CD14-positive monocyte (primary cell): ENCODE measurements around the gene ABHD17C. TPM values are rescaled to one million over a fixed set of nuclear protein-coding genes. Genes with fewer than 3 reads are reported as not detected.

Source experiments
- DNase-seq, 3 donors: peaks; one replicate each; pipeline ENCODE4 v3.0.0-alpha.2; 2011 to 2022
- H2AFZ ChIP-seq: 2 replicates; pipeline ENCODE4 v1.6.0; 2012; ENCODE audit warnings: mild to moderate bottlenecking, low read depth, low read length, inconsistent platforms; ENCODE audit not compliant: insufficient read depth, poor library complexity, severe bottlenecking
- H3K27ac ChIP-seq, 2 donors: 1 replicate in 1 of 2; 2 replicates in 1 of 2; pipeline ENCODE4 v1.5.1; 2012 to 2013; ENCODE audit warnings: low read length in 2 of 2, control low read depth in 1 of 2, inconsistent platforms in 1 of 2, low read depth in 1 of 2, mild to moderate bottlenecking in 1 of 2
- H3K27me3 ChIP-seq, 2 donors: one replicate each; pipeline versions ENCODE4 v1.6.0 to v1.6.1; 2011 to 2013; ENCODE audit warnings: low read length in 2 of 2; ENCODE audit not compliant: control insufficient read depth in 2 of 2, insufficient read depth in 2 of 2
- H3K36me3 ChIP-seq, 2 donors: replicated peaks in 1 of 2; 1 replicate in 1 of 2; 2 replicates in 1 of 2; pipeline versions ENCODE4 v1.5.1 to v1.6.1; 2012 to 2013; ENCODE audit warnings: low read length in 2 of 2, control low read depth in 1 of 2, inconsistent platforms in 1 of 2, mild to moderate bottlenecking in 1 of 2; ENCODE audit not compliant: insufficient read depth in 2 of 2, control insufficient read depth in 1 of 2
- H3K4me1 ChIP-seq, 2 donors: 1 replicate in 1 of 2; 2 replicates in 1 of 2; pipeline versions ENCODE4 v1.5.1 to v1.6.1; 2012 to 2013; ENCODE audit warnings: low read length in 2 of 2, control low read depth in 1 of 2, inconsistent platforms in 1 of 2, mild to moderate bottlenecking in 1 of 2, moderate library complexity in 1 of 2; ENCODE audit not compliant: insufficient read depth in 2 of 2, control insufficient read depth in 1 of 2
- H3K4me2 ChIP-seq: replicated peaks from 2 replicates; pipeline ENCODE3; 2012; ENCODE audit warnings: low read length, moderate library complexity, mild to moderate bottlenecking; ENCODE audit not compliant: poor library complexity, severe bottlenecking; ENCODE audit errors: extremely low read depth
- H3K4me3 ChIP-seq, 3 experiments: fragments of 200-600 bp in 1 of 3; sonication (generic) in 1 of 3; replicated peaks in 1 of 3; 1 replicate in 2 of 3; 2 replicates in 1 of 3; pipeline ENCODE4 v1.5.1; 2011 to 2013; ENCODE audit warnings: low read length in 3 of 3, mild to moderate bottlenecking in 3 of 3, control low read depth in 2 of 3, low read depth in 2 of 3, inconsistent platforms in 1 of 3, moderate library complexity in 1 of 3
- H3K79me2 ChIP-seq: 2 replicates; pipeline ENCODE4 v1.6.0; 2012; ENCODE audit warnings: mild to moderate bottlenecking, control low read depth, inconsistent platforms, low read length, moderate library complexity; ENCODE audit not compliant: insufficient read depth
- H3K9ac ChIP-seq: 2 replicates; pipeline ENCODE4 v1.6.0; 2017; ENCODE audit warnings: low read length, mild to moderate bottlenecking; ENCODE audit not compliant: insufficient read depth, poor library complexity, severe bottlenecking
- H3K9me3 ChIP-seq, 2 donors: replicated peaks in 1 of 2; 1 replicate in 1 of 2; 2 replicates in 1 of 2; pipeline versions ENCODE4 v1.5.1 to v1.6.1; 2012 to 2013; ENCODE audit warnings: low read length in 2 of 2, control low read depth in 1 of 2; ENCODE audit not compliant: control insufficient read depth in 1 of 2, insufficient read depth in 1 of 2
- H4K20me1 ChIP-seq: 2 replicates; pipeline ENCODE4 v1.6.0; 2012; ENCODE audit warnings: mild to moderate bottlenecking, low read length, control low read depth, moderate library complexity; ENCODE audit not compliant: insufficient read depth
- H3K27ac Mint-ChIP-seq, 7 donors: one replicate each; pipeline ENCODE4 v1.8.0; 2020; ENCODE audit warnings: mild to moderate bottlenecking in 7 of 7, mixed read lengths in 7 of 7, moderate library complexity in 6 of 7, inconsistent platforms in 2 of 7
- H3K27me3 Mint-ChIP-seq, 3 donors: one replicate each; pipeline ENCODE4 v1.8.0; 2021 to 2022; ENCODE audit warnings: low read depth in 3 of 3, mild to moderate bottlenecking in 3 of 3, mixed read lengths in 3 of 3, moderate library complexity in 3 of 3, inconsistent platforms in 1 of 3
- H3K36me3 Mint-ChIP-seq, 2 donors: one replicate each; pipeline ENCODE4 v1.8.0; 2020; ENCODE audit warnings: mixed read lengths in 2 of 2, inconsistent platforms in 1 of 2, mild to moderate bottlenecking in 1 of 2
- H3K4me1 Mint-ChIP-seq: one replicate; pipeline ENCODE4 v1.8.0; 2020; ENCODE audit warnings: mild to moderate bottlenecking, mixed read lengths
- H3K4me3 Mint-ChIP-seq, 2 donors: one replicate each; pipeline ENCODE4 v1.8.0; 2020; ENCODE audit warnings: mild to moderate bottlenecking in 2 of 2, mixed read lengths in 2 of 2, moderate library complexity in 1 of 2
- H3K9me3 Mint-ChIP-seq, 7 donors: one replicate each; pipeline ENCODE4 v1.8.0; 2020 to 2022; ENCODE audit warnings: mixed read lengths in 7 of 7, mild to moderate bottlenecking in 6 of 7, moderate library complexity in 6 of 7, inconsistent platforms in 2 of 7
- WGBS: methylation state at CpG from one replicate; pipeline ENCODE4 v1.1.5; 2013; ENCODE audit warnings: missing lambda C conversion rate; ENCODE audit not compliant: insufficient coverage; 5-methylcytosine and 5-hydroxymethylcytosine counted together
- intact Hi-C, 2 donors: fragments of 100-400 bp; cut with micrococcal nuclease; formaldehyde crosslinking; loops; one replicate each; pipeline versions ENCODE4 v1.15.0 to v1.15.1; 2023
- polyA plus RNA-seq, 3 donors: library from polyadenylated mRNA; depleted of rRNA in 1 of 3; unstranded in 2 of 3; stranded (reverse) in 1 of 3; fragments of 300-500 nt in 2 of 3; fragments of >200 nt in 1 of 3; fragmentation: Illumina TruSeq in 2 of 3; gene quantifications; 1 replicate in 2 of 3; 2 replicates in 1 of 3; pipeline ENCODE4 v1.2.3, GENCODE V29; 2012 to 2021
- TF ChIP-seq, protein P1 (sequence below): fragments of 200-600 bp; IDR thresholded peaks from one replicate; pipeline ENCODE4 v1.8.0; 2022; ENCODE audit warnings: antibody characterized with exemption, mild to moderate bottlenecking

Gene ABHD17C
- polyA plus RNA-seq, 3 donors, result 0.48 to 0.76 (median 0.68) TPM

DNA sequence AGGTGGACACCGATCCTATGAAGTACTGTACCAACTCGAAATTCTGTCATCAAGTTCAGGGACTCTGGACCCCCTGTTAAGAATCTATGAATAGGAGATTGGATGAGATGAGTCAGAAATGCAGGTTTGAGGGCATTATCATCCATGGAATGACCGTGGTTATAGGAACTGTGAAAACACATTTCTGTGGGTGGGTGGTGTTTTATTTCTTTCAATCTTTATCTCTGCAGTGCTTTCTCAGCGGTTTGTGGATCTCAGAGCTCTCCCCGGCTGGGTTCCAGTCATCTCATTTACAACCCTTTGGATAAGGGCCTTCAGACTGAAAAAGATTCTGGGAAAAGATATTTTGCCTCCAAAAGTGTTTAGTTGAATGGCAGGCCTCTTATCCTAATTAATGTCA is 5.4 kb upstream of the ABHD17C start:
- no peaks in the 10 kb centered on the region for H3K36me3 ChIP-seq
- H3K4me1 ChIP-seq, result peaks cover 5 to 10% of the 10 kb centered on the region in 2 donors

GRCh38 chr15:80691575-80691974 is 3.5 kb upstream of the ABHD17C start:
- no peak overlapping the region for H2AFZ ChIP-seq
- Mint-ChIP-seq H3K4me1 (peaks cover 15% of the 10 kb centered on the region), H3K4me3 (no peak overlapping the region), H3K9me3 (no peaks in the 10 kb centered on the region), H3K36me3 (no peaks in the 10 kb centered on the region), H3K27me3 (peaks cover 8 to 11% (median 8%) of the 10 kb centered on the region in 3 donors), H3K27ac (no peak overlapping the region)
- no peaks in the 10 kb centered on the region for H3K36me3 ChIP-seq
- H4K20me1 ChIP-seq, result no peaks in the 10 kb centered on the region
- TF ChIP-seq, protein P1, sequence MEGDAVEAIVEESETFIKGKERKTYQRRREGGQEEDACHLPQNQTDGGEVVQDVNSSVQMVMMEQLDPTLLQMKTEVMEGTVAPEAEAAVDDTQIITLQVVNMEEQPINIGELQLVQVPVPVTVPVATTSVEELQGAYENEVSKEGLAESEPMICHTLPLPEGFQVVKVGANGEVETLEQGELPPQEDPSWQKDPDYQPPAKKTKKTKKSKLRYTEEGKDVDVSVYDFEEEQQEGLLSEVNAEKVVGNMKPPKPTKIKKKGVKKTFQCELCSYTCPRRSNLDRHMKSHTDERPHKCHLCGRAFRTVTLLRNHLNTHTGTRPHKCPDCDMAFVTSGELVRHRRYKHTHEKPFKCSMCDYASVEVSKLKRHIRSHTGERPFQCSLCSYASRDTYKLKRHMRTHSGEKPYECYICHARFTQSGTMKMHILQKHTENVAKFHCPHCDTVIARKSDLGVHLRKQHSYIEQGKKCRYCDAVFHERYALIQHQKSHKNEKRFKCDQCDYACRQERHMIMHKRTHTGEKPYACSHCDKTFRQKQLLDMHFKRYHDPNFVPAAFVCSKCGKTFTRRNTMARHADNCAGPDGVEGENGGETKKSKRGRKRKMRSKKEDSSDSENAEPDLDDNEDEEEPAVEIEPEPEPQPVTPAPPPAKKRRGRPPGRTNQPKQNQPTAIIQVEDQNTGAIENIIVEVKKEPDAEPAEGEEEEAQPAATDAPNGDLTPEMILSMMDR, result no peak
- no peak overlapping the region for H3K9ac ChIP-seq
- intact Hi-C loops, result no loop called here
- DNase-seq, result no peak
- no peak overlapping the region for H3K4me2 ChIP-seq
- no peaks in the 10 kb centered on the region for H3K9me3 ChIP-seq
- H3K4me1 ChIP-seq, result peaks cover 15 to 21% of the 10 kb centered on the region in 2 donors
- no peak overlapping the region for H3K4me3 ChIP-seq
- peaks cover 0 to 8% of the 10 kb centered on the region in 2 donors for H3K27me3 ChIP-seq
- 100% methylated on average over 3 of the region's 3 CpGs for WGBS
- H3K27ac ChIP-seq, result no peak overlapping the region
- no peaks in the 10 kb centered on the region for H3K79me2 ChIP-seq

More for the DNA sequence above, 5.4 kb upstream of the ABHD17C start:
- H3K27ac ChIP-seq, result no peak overlapping the region
- DNase-seq, result no peak
- Mint-ChIP-seq H3K27me3 (peaks cover 4 to 8% (median 7%) of the 10 kb centered on the region in 3 donors), H3K27ac (no peak overlapping the region), H3K36me3 (no peaks in the 10 kb centered on the region), H3K4me3 (no peak overlapping the region), H3K9me3 (no peaks in the 10 kb centered on the region), H3K4me1 (peaks cover 7% of the 10 kb centered on the region)
- H3K79me2 ChIP-seq, result no peaks in the 10 kb centered on the region
- no peak overlapping the region for H3K4me3 ChIP-seq
- H3K27me3 ChIP-seq, result peaks cover 0 to 3% of the 10 kb centered on the region in 2 donors
- no peaks in the 10 kb centered on the region for H4K20me1 ChIP-seq
- no CpG with 5 or more reads among the region's 5 CpGs for WGBS
- H3K4me2 ChIP-seq, result no peak overlapping the region
- intact Hi-C loops, result no loop called here
- TF ChIP-seq, protein P1, result no peak
- no peaks in the 10 kb centered on the region for H3K9me3 ChIP-seq
- H2AFZ ChIP-seq, result no peak overlapping the region
- no peak overlapping the region for H3K9ac ChIP-seq
